Esophagus (tissue), 2 donors: ENCODE data around the gene MPL. TPM values are rescaled to one million over a fixed set of nuclear protein-coding genes. Genes with fewer than 3 reads are reported as not detected.

Source experiments
- H3K27ac ChIP-seq, 2 donors: one replicate each; pipeline ENCODE4 v1.5.1; 2013; ENCODE audit warnings: low read depth in 2 of 2, mild to moderate bottlenecking in 2 of 2, inconsistent platforms in 1 of 2, low read length in 1 of 2, moderate library complexity in 1 of 2
- H3K27me3 ChIP-seq, 2 donors: one replicate each; pipeline ENCODE4 v1.6.1; 2013; ENCODE audit warnings: low read length in 2 of 2, control low read depth in 1 of 2, mild to moderate bottlenecking in 1 of 2; ENCODE audit not compliant: insufficient read depth in 2 of 2, control insufficient read depth in 1 of 2
- H3K36me3 ChIP-seq, 2 donors: one replicate each; pipeline ENCODE4 v1.6.1; 2013; ENCODE audit warnings: low read length in 1 of 2; ENCODE audit not compliant: control insufficient read depth in 2 of 2, insufficient read depth in 2 of 2
- H3K4me1 ChIP-seq, 2 donors: one replicate each; pipeline ENCODE4 v1.6.1; 2013; ENCODE audit warnings: low read length in 1 of 2; ENCODE audit not compliant: control insufficient read depth in 2 of 2, insufficient read depth in 2 of 2
- H3K4me3 ChIP-seq, 2 donors: one replicate each; pipeline ENCODE4 v1.5.1; 2013; ENCODE audit warnings: low read length in 2 of 2, mild to moderate bottlenecking in 2 of 2, low read depth in 1 of 2, moderate library complexity in 1 of 2
- H3K9me3 ChIP-seq, 2 donors: one replicate each; pipeline ENCODE4 v1.6.1; 2013; ENCODE audit warnings: mild to moderate bottlenecking in 2 of 2, low read depth in 1 of 2, low read length in 1 of 2, moderate library complexity in 1 of 2; ENCODE audit not compliant: control insufficient read depth in 2 of 2, insufficient read depth in 1 of 2
- WGBS, 2 donors: extraction: QIAGEN DNeasy Blood & Tissue Kit; methylation state at CpG; one replicate each; pipeline ENCODE4 v1.1.7; 2013; 5-methylcytosine and 5-hydroxymethylcytosine counted together
- polyA plus RNA-seq, 2 donors: library from polyadenylated mRNA; stranded (reverse); fragments of 200-250 nt; gene quantifications; one replicate each; pipeline ENCODE4 v1.2.3, GENCODE V29; 2013
- donor health status: healthy with polysubstance abuse.
- donor health status: Bipolar disorder and iron deficiency.

Gene MPL
- polyA plus RNA-seq, 2 donors = 0.06 TPM; not detected in 1

GRCh38 chr1:43321331-43321891 lies 16.2 kb upstream of the MPL start:
- 91 to 93% methylated on average over 16 of the region's 16 CpGs for WGBS, 2 donors
- H3K27ac ChIP-seq = no peak overlapping the region
- no peak overlapping the region for H3K4me3 ChIP-seq
- H3K9me3 ChIP-seq = no peaks in the 10 kb centered on the region
- no peaks in the 10 kb centered on the region for H3K4me1 ChIP-seq
- H3K27me3 ChIP-seq = no peaks in the 10 kb centered on the region
- H3K36me3 ChIP-seq = no peaks in the 10 kb centered on the region

GRCh38 chr1:43322506-43322905 lies 15.1 kb upstream of the MPL start:
- Histone ChIP-seq H3K4me3 (no peak overlapping the region), H3K27me3 (no peaks in the 10 kb centered on the region), H3K27ac (no peak overlapping the region), H3K4me1 (no peaks in the 10 kb centered on the region), H3K9me3 (no peaks in the 10 kb centered on the region), H3K36me3 (no peaks in the 10 kb centered on the region)
- 91 to 95% methylated on average over 5 of the region's 5 CpGs for WGBS, 2 donors

- Histone ChIP-seq H3K4me1 (peaks cover 0 to 2% of the 10 kb centered on the region in 2 donors), H3K27me3 (no peaks in the 10 kb centered on the region), H3K36me3 (no peaks in the 10 kb centered on the region), H3K27ac (no peak overlapping the region), H3K4me3 (no peak overlapping the region), H3K9me3 (peaks cover 2 to 3% of the 10 kb centered on the region in 2 donors)
- 89 to 91% methylated on average over 1 of the region's 1 CpG for WGBS, 2 donors
These were observed 12.8 kb upstream of the MPL start for GRCh38 chr1:43324810-43325209.

GRCh38 chr1:43325381-43325780 lies 12.2 kb upstream of the MPL start:
- peaks cover 3% of the 10 kb centered on the region in 2 donors for H3K4me1 ChIP-seq
- no peak overlapping the region for H3K27ac ChIP-seq
- peaks cover 2 to 3% of the 10 kb centered on the region in 2 donors for H3K9me3 ChIP-seq
- H3K27me3 ChIP-seq = no peaks in the 10 kb centered on the region
- H3K4me3 ChIP-seq = no peak overlapping the region
- no peaks in the 10 kb centered on the region for H3K36me3 ChIP-seq

GRCh38 chr1:43327549-43328292 lies 9.9 kb upstream of the MPL start:
- 94 to 97% methylated on average over 1 of the region's 1 CpG for WGBS, 2 donors
- H3K4me3 ChIP-seq = no peak overlapping the region

GRCh38 chr1:43329995-43330751 lies 7.4 kb upstream of the MPL start:
- Histone ChIP-seq H3K4me1 (peaks cover 3 to 4% of the 10 kb centered on the region in 2 donors), H3K27ac (peak overlapping the region in 1 of 2 donors; percentile 55), H3K9me3 (peaks cover 2 to 3% of the 10 kb centered on the region in 2 donors), H3K4me3 (no peak overlapping the region), H3K27me3 (no peaks in the 10 kb centered on the region), H3K36me3 (no peaks in the 10 kb centered on the region)
- 45 to 48% methylated on average over 6 of the region's 6 CpGs for WGBS, 2 donors

More at GRCh38 chr1:43327549-43328292, 9.9 kb upstream of the MPL start:
- Histone ChIP-seq H3K9me3 (peaks cover 2 to 3% of the 10 kb centered on the region in 2 donors), H3K27me3 (no peaks in the 10 kb centered on the region), H3K36me3 (no peaks in the 10 kb centered on the region), H3K4me1 (peaks cover 3 to 4% of the 10 kb centered on the region in 2 donors), H3K27ac (no peak overlapping the region)

GRCh38 chr1:43331688-43332087 lies 5.9 kb upstream of the MPL start:
- H3K27ac ChIP-seq = no peak overlapping the region
- peaks cover 3 to 4% of the 10 kb centered on the region in 2 donors for H3K4me1 ChIP-seq
- no peaks in the 10 kb centered on the region for H3K27me3 ChIP-seq
- H3K4me3 ChIP-seq = no peak overlapping the region
- no peaks in the 10 kb centered on the region for H3K36me3 ChIP-seq
- H3K9me3 ChIP-seq = peaks cover 2 to 3% of the 10 kb centered on the region in 2 donors
- 90 to 96% methylated on average over 5 of the region's 5 CpGs for WGBS, 2 donors

- Histone ChIP-seq H3K27me3 (no peaks in the 10 kb centered on the region), H3K36me3 (no peaks in the 10 kb centered on the region), H3K4me1 (peaks cover 3 to 4% of the 10 kb centered on the region in 2 donors), H3K4me3 (no peak overlapping the region), H3K27ac (no peak overlapping the region), H3K9me3 (no peaks in the 10 kb centered on the region)
- WGBS, 2 donors = 72 to 74% methylated on average over 7 of the region's 7 CpGs
These were observed 3.0 kb upstream of the MPL start for GRCh38 chr1:43334453-43335205.

GRCh38 chr1:43338001-43338400 lies 383 bp downstream of the MPL start:
- no peaks in the 10 kb centered on the region for H3K9me3 ChIP-seq
- no peak overlapping the region for H3K4me3 ChIP-seq
- H3K36me3 ChIP-seq = no peaks in the 10 kb centered on the region
- 84 to 89% methylated on average over 5 of the region's 5 CpGs for WGBS, 2 donors
- no peaks in the 10 kb centered on the region for H3K4me1 ChIP-seq
- H3K27ac ChIP-seq = no peak overlapping the region
- H3K27me3 ChIP-seq = no peaks in the 10 kb centered on the region
